ENCODE results near the gene CEP85. TPM values are rescaled to one million over a fixed set of nuclear protein-coding genes. Genes with fewer than 3 reads are reported as not detected.

Gene CEP85
- total and polyA plus RNA-seq, 4 donors = 2.6 to 14.6 (median 5.3) TPM

- H3K36me3 ChIP-seq (ENCODE audit: control insufficient read depth in 4 of 4, insufficient read depth in 3 of 4, low read depth in 1 of 4, low read length in 3 of 4) = peaks cover 6 to 24% (median 19%) of the 10 kb centered on the region in 4 donors
- WGBS = 98% methylated on average over 4 of the region's 4 CpGs
- TF ChIP-seq ATF3 (IDR thresholded peaks at IDR 0.05) (no peak), EGR1 (IDR thresholded peaks at IDR 0.05; ENCODE audit: low read depth in 2 of 2) (no peak), NR2F2 (IDR thresholded peaks at IDR 0.05) (no peak), RXRA (IDR thresholded peaks at IDR 0.05) (no peak), ZBTB33 (IDR thresholded peaks at IDR 0.05) (no peak), TAF1 (conservative IDR thresholded peaks at IDR 0.05) (no peak)
Measured at GRCh38 chr1:26269198-26269550, 35.2 kb downstream of the CEP85 start.

GRCh38 chr1:26274801-26275425 is 40.9 kb downstream of the CEP85 start:
- H3K4me1 ChIP-seq (ENCODE audit: control insufficient read depth in 4 of 4, insufficient read depth in 4 of 4, low read length in 3 of 4) = peaks cover 13 to 40% (median 31%) of the 10 kb centered on the region in 4 donors
- H3K27me3 ChIP-seq (ENCODE audit: control insufficient read depth in 4 of 4, insufficient read depth in 4 of 4, low read length in 3 of 4) = no peaks in the 10 kb centered on the region
- no peak overlapping the region for H3K27ac ChIP-seq (ENCODE audit: low read depth in 1 of 2, low read length in 2 of 2)
- H3K36me3 ChIP-seq (ENCODE audit: control insufficient read depth in 4 of 4, insufficient read depth in 3 of 4, low read depth in 1 of 4, low read length in 3 of 4) = peaks cover 2 to 14% (median 12%) of the 10 kb centered on the region in 4 donors
- TF ChIP-seq EGR1 (IDR thresholded peaks at IDR 0.05; ENCODE audit: low read depth in 2 of 2) (no peak), ZBTB33 (IDR thresholded peaks at IDR 0.05) (no peak), TAF1 (conservative IDR thresholded peaks at IDR 0.05) (no peak), ATF3 (IDR thresholded peaks at IDR 0.05) (no peak), RXRA (IDR thresholded peaks at IDR 0.05) (no peak), NR2F2 (IDR thresholded peaks at IDR 0.05) (no peak), FOXA2 (IDR thresholded peaks at IDR 0.05) (no peak), HNF4A (conservative IDR thresholded peaks at IDR 0.05) (no peak), FOXA1 (IDR thresholded peaks at IDR 0.05) (no peak), REST (IDR thresholded peaks at IDR 0.05) (no peak), JUND (IDR thresholded peaks at IDR 0.05) (no peak), HNF4G (IDR thresholded peaks at IDR 0.05) (no peak), YY1 (IDR thresholded peaks at IDR 0.05) (no peak), SP1 (IDR thresholded peaks at IDR 0.05) (no peak), MAX (IDR thresholded peaks at IDR 0.05) (no peak), CTCF (IDR thresholded peaks at IDR 0.05; ENCODE audit: low read depth, low read length, missing input control) (no peak), GABPA (IDR thresholded peaks at IDR 0.05 in 1 of 2, conservative IDR thresholded peaks at IDR 0.05 in 1 of 2) (no peak), RAD21 (IDR thresholded peaks at IDR 0.05) (no peak)
- DNase-seq (ENCODE audit: low spot score) = no peak
- no peaks in the 10 kb centered on the region for H3K9me3 ChIP-seq (ENCODE audit: control insufficient read depth in 4 of 4, low read length in 3 of 4)
- no peak overlapping the region for H3K4me3 ChIP-seq (ENCODE audit: low read depth in 1 of 3, low read length in 3 of 3)
- 84% methylated on average over 11 of the region's 11 CpGs for WGBS
- no peak overlapping the region for H3K9ac ChIP-seq (ENCODE audit: low read depth in 1 of 2, low read length in 2 of 2)

More at GRCh38 chr1:26269198-26269550, 35.2 kb downstream of the CEP85 start:
- Histone ChIP-seq H3K27ac (ENCODE audit: low read depth in 1 of 2, low read length in 2 of 2) (no peak overlapping the region), H3K4me1 (ENCODE audit: control insufficient read depth in 4 of 4, insufficient read depth in 4 of 4, low read length in 3 of 4) (no peaks in the 10 kb centered on the region), H3K27me3 (ENCODE audit: control insufficient read depth in 4 of 4, insufficient read depth in 4 of 4, low read length in 3 of 4) (no peaks in the 10 kb centered on the region), H3K9me3 (ENCODE audit: control insufficient read depth in 4 of 4, low read length in 3 of 4) (peaks cover 0 to 9% (median 2%) of the 10 kb centered on the region in 4 donors), H3K4me3 (ENCODE audit: low read depth in 1 of 3, low read length in 3 of 3) (no peak overlapping the region), H3K9ac (ENCODE audit: low read depth in 1 of 2, low read length in 2 of 2) (no peak overlapping the region)
- no peak for DNase-seq (ENCODE audit: low spot score)
